Motor neuron (in vitro differentiated cells): ENCODE measurements around the gene PNMA1. TPM values are rescaled to one million over a fixed set of nuclear protein-coding genes. Genes with fewer than 3 reads are reported as not detected.

ENCODE experiments used
- ATAC-seq, 8 experiments: fragments of 200-7000 bp; cut with Tn5 transposase; replicated peaks in 6 of 8; 2 replicates each; pipeline ENCODE4 v1.8.0; 2021; ENCODE audit warnings: mild to moderate bottlenecking in 8 of 8, moderate library complexity in 8 of 8
- H3K27ac ChIP-seq, 2 donors: fragments of 250-450 bp; sonication (Bioruptor Pico); 2 replicates each; pipeline ENCODE4 v1.9.0; 2021; ENCODE audit warnings: antibody characterized with exemption in 2 of 2, mild to moderate bottlenecking in 2 of 2, moderate library complexity in 1 of 2
- H3K4me1 ChIP-seq, 2 donors: fragments of 250-450 bp; sonication (Bioruptor Pico); replicated peaks in 1 of 2; 2 replicates each; pipeline ENCODE4 v1.6.1; 2021; ENCODE audit warnings: antibody characterized with exemption in 2 of 2, mild to moderate bottlenecking in 2 of 2, moderate library complexity in 1 of 2
- H3K4me3 ChIP-seq, 5 donors: fragments of 250-450 bp; sonication (Bioruptor Pico); 2 replicates each; pipeline ENCODE4 v1.9.0; 2021; ENCODE audit warnings: antibody characterized with exemption in 5 of 5, mild to moderate bottlenecking in 5 of 5, moderate library complexity in 4 of 5
- WGBS, 10 experiments: fragments of 450-650 bp; shearing (Covaris generic); methylation state at CpG; one replicate each; pipeline ENCODE4 v1.0.0; 2022; 5-methylcytosine and 5-hydroxymethylcytosine counted together
- in situ Hi-C, 9 experiments: fragments of 400-800 bp; cut with MboI; loops; one replicate each; pipeline ENCODE4 v1.15.0; 2021; ENCODE audit warnings: low sequenced_read_pairs in 9 of 9, low pct_unique_long_range_greater_than_20kb in 2 of 9; ENCODE audit not compliant: unreplicated experiment in 9 of 9
- total RNA-seq, 8 experiments: library from RNA; unstranded; fragments of 300-600 nt; gene quantifications; 2 replicates each; pipeline versions ENCODE4 v1.2.3 to v1.2.4, GENCODE V29; 2022

Gene PNMA1
- total RNA-seq, 8 experiments from 2014 or later = 16.7 to 102 (median 50.9) TPM

DNA sequence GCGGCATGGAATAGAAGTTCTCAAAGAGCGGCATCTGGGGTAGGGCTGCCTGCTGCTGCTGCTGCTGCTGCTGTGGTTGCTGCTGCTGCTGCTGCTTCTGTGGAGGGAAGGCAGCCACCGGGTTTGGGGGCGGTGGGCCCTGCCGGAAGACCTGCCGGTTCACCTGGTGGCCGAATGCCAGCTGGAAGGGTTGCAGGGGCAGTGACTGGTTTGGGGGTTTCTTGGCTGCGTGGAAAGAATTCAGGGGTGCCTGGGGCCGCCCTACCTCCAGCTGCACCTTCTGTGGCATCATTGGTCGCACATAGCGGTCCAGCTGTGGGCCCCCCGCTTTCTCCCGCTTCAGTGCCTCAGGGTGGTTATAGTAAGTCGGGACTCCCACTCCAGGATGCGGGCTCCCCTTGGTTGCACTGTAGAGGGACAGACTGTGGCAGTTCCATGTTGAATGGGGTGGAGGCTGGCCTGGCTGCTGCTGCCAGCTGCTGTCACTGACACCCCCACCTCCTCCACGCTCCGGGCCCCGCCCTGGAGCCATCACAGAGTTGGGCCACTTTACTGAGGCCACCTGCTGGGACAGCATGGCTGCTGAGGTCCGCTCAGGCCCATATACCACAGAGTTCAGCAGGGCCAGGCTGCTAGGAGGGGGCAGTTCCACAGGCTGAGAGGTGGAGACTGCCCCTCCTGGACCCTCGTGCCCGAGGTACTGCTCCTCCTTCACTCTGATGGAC is 25.2 kb upstream of the PNMA1 start:
- in situ Hi-C loops = no loop called here
- H3K4me1 ChIP-seq = peaks cover 35 to 39% of the 10 kb centered on the region in 2 donors
- H3K27ac ChIP-seq = no peak overlapping the region
- no peak overlapping the region for H3K4me3 ChIP-seq
- WGBS, 10 experiments = 100% methylated on average over 1 to 2 of the region's 21 CpGs; no CpG with 5 or more reads in 6 of the 10 experiments
- no peak for ATAC-seq

DNA sequence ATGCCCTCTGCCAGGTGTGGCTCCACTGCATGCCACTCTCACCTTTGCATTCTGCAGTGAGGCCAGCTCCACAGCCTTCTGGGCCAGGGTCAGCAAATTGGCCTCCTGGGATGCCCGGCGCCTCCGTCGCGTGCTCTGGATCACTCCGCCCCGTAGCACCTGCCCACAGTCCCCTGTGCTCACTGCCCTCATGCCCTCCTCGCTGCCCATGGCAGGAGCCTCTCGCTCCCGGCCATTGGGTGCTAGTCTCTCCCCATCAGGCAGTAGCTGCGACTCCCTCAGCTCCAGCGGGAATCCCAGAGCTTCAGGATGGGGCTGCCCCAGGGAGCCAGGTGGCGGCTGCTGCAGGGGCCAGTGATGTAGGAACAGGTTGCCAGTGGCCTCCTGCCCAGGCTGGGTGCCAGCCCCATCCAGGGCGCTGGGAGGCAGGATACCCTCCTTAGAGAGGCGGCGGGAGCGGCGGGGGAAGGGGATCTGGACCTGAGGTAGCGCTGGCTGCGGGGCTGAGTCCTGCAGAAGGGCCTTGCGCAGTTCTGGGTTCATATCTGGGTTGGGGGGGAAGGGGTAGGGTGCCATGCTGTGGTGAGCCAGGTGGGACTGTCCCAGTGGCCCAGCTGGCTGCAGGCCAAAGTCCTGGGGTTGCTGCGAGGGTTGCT is 24.5 kb upstream of the PNMA1 start:
- Histone ChIP-seq H3K27ac (no peak overlapping the region), H3K4me3 (no peak overlapping the region), H3K4me1 (peaks cover 30 to 34% of the 10 kb centered on the region in 2 donors)
- in situ Hi-C loops = no loop called here
- no peak for ATAC-seq
- 93 to 100% methylated on average over 2 to 3 of the region's 22 CpGs; no CpG with 5 or more reads in 8 of the 10 experiments for WGBS, 10 experiments

- Histone ChIP-seq H3K4me3 (no peak overlapping the region), H3K27ac (no peak overlapping the region), H3K4me1 (peaks cover 14 to 16% of the 10 kb centered on the region in 2 donors)
- no peak for ATAC-seq
- in situ Hi-C loops = no loop called here
- 80 to 89% (median 89%) methylated on average over 1 to 11 of the region's 13 CpGs; no CpG with 5 or more reads in 5 of the 10 experiments for WGBS, 10 experiments
These were observed 22.7 kb upstream of the PNMA1 start for GRCh38 chr14:73736842-73737241.

DNA sequence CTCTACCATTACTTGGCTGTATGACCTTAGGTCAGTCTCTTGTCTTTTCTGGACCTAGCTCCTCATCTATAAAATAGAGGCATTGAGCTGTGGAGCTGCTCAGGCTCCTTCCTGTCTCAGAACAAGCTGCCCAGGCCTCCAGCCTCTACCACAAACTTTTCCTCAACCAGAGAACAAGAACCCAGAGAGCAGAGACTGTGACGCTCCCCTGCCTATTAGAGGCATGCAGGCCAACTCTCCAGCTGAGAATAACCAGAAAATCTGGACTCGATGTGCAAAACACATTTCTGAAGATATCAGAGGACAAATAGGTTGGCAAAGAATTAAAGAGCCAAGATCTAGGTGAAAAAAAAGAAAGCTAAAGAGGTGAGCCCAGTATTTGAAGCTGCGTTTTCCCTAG is 17.8 kb upstream of the PNMA1 start:
- Histone ChIP-seq H3K27ac (no peak overlapping the region), H3K4me3 (no peak overlapping the region), H3K4me1 (peaks cover 2 to 4% of the 10 kb centered on the region in 2 donors)
- in situ Hi-C loops = no loop called here
- ATAC-seq = no peak
- WGBS, 10 experiments = 50 to 100% (median 90%) methylated on average over 2 to 3 of the region's 3 CpGs; no CpG with 5 or more reads in 2 of the 10 experiments

GRCh38 chr14:73731111-73731510 is 16.9 kb upstream of the PNMA1 start:
- Histone ChIP-seq H3K27ac (no peak overlapping the region), H3K4me3 (no peak overlapping the region), H3K4me1 (peaks cover 2 to 4% of the 10 kb centered on the region in 2 donors)
- in situ Hi-C loops = no loop called here
- ATAC-seq = peak in 1 of 8 experiments; percentile 23
- WGBS, 10 experiments = 69 to 100% (median 94%) methylated on average over 1 to 2 of the region's 3 CpGs; no CpG with 5 or more reads in 3 of the 10 experiments

DNA sequence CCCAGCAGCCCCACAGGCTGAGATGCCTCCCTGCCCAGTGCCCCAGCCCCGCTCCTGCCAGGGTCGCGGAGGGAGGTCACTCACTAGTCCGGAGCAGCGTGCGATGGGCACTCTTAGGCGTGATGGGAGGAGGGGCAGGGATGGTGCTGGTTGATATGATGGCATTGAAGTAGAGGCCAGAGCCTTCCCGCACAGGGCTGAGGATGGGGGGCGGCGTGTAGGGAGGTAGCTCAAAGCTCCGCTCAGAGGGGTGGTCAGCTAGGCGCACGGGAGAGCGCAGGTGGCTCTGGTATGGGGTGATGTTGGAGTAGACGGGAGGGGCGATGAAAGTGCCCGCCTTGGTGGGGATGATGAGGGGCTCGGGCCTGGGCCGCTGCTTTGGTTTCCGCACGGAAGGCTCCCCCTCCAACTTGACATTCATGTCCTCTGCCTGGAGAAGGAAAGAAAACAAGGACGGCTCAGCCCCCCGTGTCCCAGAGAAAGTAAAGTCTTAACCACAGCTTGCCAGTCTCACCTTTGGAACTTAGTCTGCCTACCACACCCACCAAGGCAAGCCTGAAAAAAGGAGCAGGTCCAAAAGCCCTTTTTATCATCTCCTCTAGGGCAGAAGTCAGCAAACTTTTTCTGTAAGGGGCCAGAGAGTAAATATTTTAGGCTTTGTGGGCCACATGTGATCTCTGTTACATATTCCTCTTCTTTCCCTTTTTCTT is 15.5 kb upstream of the PNMA1 start:
- Histone ChIP-seq H3K4me1 (peaks cover 10 to 11% of the 10 kb centered on the region in 2 donors), H3K27ac (no peak overlapping the region), H3K4me3 (no peak overlapping the region)
- 92 to 100% (median 100%) methylated on average over 2 to 7 of the region's 23 CpGs; no CpG with 5 or more reads in 7 of the 10 experiments for WGBS, 10 experiments
- in situ Hi-C loops = no loop called here
- ATAC-seq = no peak

GRCh38 chr14:73728717-73729330 is 14.6 kb upstream of the PNMA1 start:
- Histone ChIP-seq H3K4me1 (peaks cover 19% of the 10 kb centered on the region in 2 donors), H3K4me3 (no peak overlapping the region), H3K27ac (no peak overlapping the region)
- in situ Hi-C loops = no loop called here
- WGBS, 10 experiments = 50 to 100% (median 100%) methylated on average over 1 to 2 of the region's 6 CpGs; no CpG with 5 or more reads in 5 of the 10 experiments
- peak; percentile 18 to 72 (median 58) for ATAC-seq

- Histone ChIP-seq H3K4me1 (peaks cover 21 to 24% of the 10 kb centered on the region in 2 donors), H3K4me3 (no peak overlapping the region), H3K27ac (no peak overlapping the region)
- ATAC-seq = no peak
- in situ Hi-C loops = no loop called here
- WGBS, 10 experiments = 80 to 100% methylated on average over 2 of the region's 7 CpGs; no CpG with 5 or more reads in 8 of the 10 experiments
These were observed 13.0 kb upstream of the PNMA1 start for GRCh38 chr14:73727166-73727565.

GRCh38 chr14:73726025-73726961 is 12.1 kb upstream of the PNMA1 start:
- WGBS, 10 experiments = 31 to 92% (median 74%) methylated on average over 2 to 4 of the region's 14 CpGs; no CpG with 5 or more reads in 5 of the 10 experiments
- in situ Hi-C loops = no loop called here
- no peak overlapping the region for H3K27ac ChIP-seq

GRCh38 chr14:73725116-73726024 is 11.2 kb upstream of the PNMA1 start:
- no peak overlapping the region for H3K4me3 ChIP-seq
- no peak overlapping the region for H3K27ac ChIP-seq
- 58 to 100% (median 90%) methylated on average over 1 to 3 of the region's 8 CpGs; no CpG with 5 or more reads in 5 of the 10 experiments for WGBS, 10 experiments
- H3K4me1 ChIP-seq = peaks cover 21 to 24% of the 10 kb centered on the region in 2 donors
- in situ Hi-C loops = no loop called here
- ATAC-seq = no peak

More at GRCh38 chr14:73726025-73726961, 12.1 kb upstream of the PNMA1 start:
- no peak for ATAC-seq
- Histone ChIP-seq H3K4me1 (peaks cover 21 to 24% of the 10 kb centered on the region in 2 donors), H3K4me3 (no peak overlapping the region)

DNA sequence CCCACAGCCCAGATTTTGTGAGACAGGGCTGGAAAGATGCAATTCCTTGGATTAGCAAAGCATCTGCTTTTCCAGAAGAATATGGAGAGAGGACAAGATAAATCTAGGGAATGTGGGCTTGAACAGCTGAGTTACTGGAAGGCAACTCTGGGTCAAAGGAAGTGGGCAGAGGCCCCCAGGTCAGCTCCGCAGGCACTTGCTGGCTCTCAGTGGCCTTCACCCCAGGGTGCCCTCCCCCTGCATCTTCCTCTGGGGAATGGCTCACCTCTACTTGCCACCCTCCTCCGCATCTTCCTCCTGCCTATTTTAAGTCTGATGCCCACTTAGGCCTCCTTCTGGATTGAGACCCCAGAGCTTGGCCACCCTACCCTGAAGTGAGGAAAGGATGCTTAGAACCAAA is 10.5 kb upstream of the PNMA1 start:
- H3K27ac ChIP-seq = peak overlapping the region; percentile 34 to 61
- in situ Hi-C loops = no loop called here
- no peak for ATAC-seq
- 75 to 100% (median 80%) methylated on average over 1 to 2 of the region's 2 CpGs; no CpG with 5 or more reads in 6 of the 10 experiments for WGBS, 10 experiments
- no peak overlapping the region for H3K4me3 ChIP-seq
- peaks cover 21 to 24% of the 10 kb centered on the region in 2 donors for H3K4me1 ChIP-seq
